Karpas-422 (cell line): Measurements from ENCODE around the gene CPED1. TPM values are rescaled to one million over a fixed set of nuclear protein-coding genes. Genes with fewer than 3 reads are reported as not detected.

Experiments
- DNase-seq: peaks from one replicate; pipeline ENCODE4 v3.0.0-alpha.2; 2015
- H2AFZ ChIP-seq: fragments of 200-600 bp; sonication (generic); 2 replicates; pipeline ENCODE4 v1.6.1; 2014; ENCODE audit warnings: antibody characterized with exemption, low read length, mixed read lengths
- H3K27ac ChIP-seq: fragments of 200-600 bp; sonication (generic); 2 replicates; pipeline ENCODE4 v1.5.1; 2014; ENCODE audit warnings: mild to moderate bottlenecking, low read length, moderate library complexity
- H3K27me3 ChIP-seq: fragments of 200-600 bp; sonication (generic); 2 replicates; pipeline ENCODE4 v1.6.1; 2014; ENCODE audit warnings: low read length, mixed read lengths
- H3K36me3 ChIP-seq: fragments of 200-600 bp; sonication (generic); 2 replicates; pipeline ENCODE4 v1.6.1; 2014; ENCODE audit warnings: low read length, mixed read lengths; ENCODE audit not compliant: insufficient read depth
- H3K4me1 ChIP-seq: fragments of 200-600 bp; sonication (generic); 2 replicates; pipeline ENCODE4 v1.6.1; 2014; ENCODE audit warnings: mild to moderate bottlenecking, low read length, mixed read lengths
- H3K4me2 ChIP-seq: fragments of 200-600 bp; sonication (generic); 2 replicates; pipeline ENCODE4 v1.6.1; 2014; ENCODE audit warnings: low read length, low read depth, mild to moderate bottlenecking; ENCODE audit not compliant: poor library complexity, severe bottlenecking
- H3K4me3 ChIP-seq: fragments of 200-600 bp; sonication (generic); 2 replicates; pipeline ENCODE4 v1.5.1; 2014; ENCODE audit warnings: mild to moderate bottlenecking, antibody characterized with exemption, low read length, mixed read lengths
- H3K79me2 ChIP-seq: fragments of 200-600 bp; sonication (generic); 2 replicates; pipeline ENCODE4 v1.6.1; 2014; ENCODE audit warnings: mild to moderate bottlenecking, low read length, mixed read lengths
- H3K9ac ChIP-seq: fragments of 200-600 bp; sonication (generic); 2 replicates; pipeline ENCODE4 v1.6.0; 2014; ENCODE audit warnings: low read length
- H3K9me2 ChIP-seq: fragments of 200-600 bp; sonication (generic), shearing (Covaris generic); replicated peaks from 2 replicates; pipeline ENCODE4 v1.6.0; 2014; ENCODE audit warnings: mild to moderate bottlenecking, low read length, moderate library complexity; ENCODE audit not compliant: insufficient read depth
- H3K9me3 ChIP-seq: fragments of 300-700, 200-600 bp; sonication (generic); 2 replicates; pipeline ENCODE4 v1.6.1; 2014; ENCODE audit warnings: low read length, mixed read lengths
- H4K20me1 ChIP-seq: fragments of 200-600 bp; sonication (generic); 2 replicates; pipeline ENCODE4 v1.6.1; 2014; ENCODE audit warnings: mild to moderate bottlenecking, antibody characterized with exemption, low read length, low read depth; ENCODE audit not compliant: insufficient read depth
- total RNA-seq: library from RNA; depleted of rRNA; stranded (reverse); fragments of >200 nt; shearing (Covaris generic); gene quantifications from 2 replicates; pipeline ENCODE4 v1.2.3, GENCODE V29; 2014; ENCODE audit warnings: low replicate concordance

CPED1 gene
- total RNA-seq, 1 experiment from 2014 or later = 0.04 TPM

DNA sequence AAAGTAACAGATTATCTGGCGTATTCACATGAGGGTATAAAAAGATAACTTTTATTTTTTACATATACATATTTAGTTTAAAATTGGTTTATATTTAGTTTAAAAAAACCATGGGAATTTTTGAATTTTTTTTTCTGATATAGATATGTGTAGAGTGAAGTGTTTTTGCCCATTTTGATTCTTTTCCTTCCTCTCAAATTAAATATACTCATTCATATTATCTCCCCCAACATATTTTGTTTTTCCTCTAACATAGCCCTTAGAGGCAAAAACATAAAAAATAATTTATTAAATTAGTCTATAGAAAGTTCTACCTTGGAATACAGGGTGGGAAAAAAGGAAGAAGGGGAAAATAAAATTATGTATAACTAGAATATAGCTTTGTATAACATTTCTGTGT lies 137.7 kb downstream of the CPED1 start:
- no peaks in the 10 kb centered on the region for H3K79me2 ChIP-seq
- H3K4me3 ChIP-seq = no peak overlapping the region
- no peaks in the 10 kb centered on the region for H3K4me1 ChIP-seq
- H3K27me3 ChIP-seq = no peaks in the 10 kb centered on the region
- H3K9me3 ChIP-seq = no peaks in the 10 kb centered on the region
- no peaks in the 10 kb centered on the region for H3K9me2 ChIP-seq
- no peaks in the 10 kb centered on the region for H4K20me1 ChIP-seq
- H3K36me3 ChIP-seq = no peaks in the 10 kb centered on the region
- no peak overlapping the region for H2AFZ ChIP-seq
- no peak overlapping the region for H3K9ac ChIP-seq
- H3K4me2 ChIP-seq = no peak overlapping the region
- no peak for DNase-seq
- H3K27ac ChIP-seq = no peak overlapping the region

DNA sequence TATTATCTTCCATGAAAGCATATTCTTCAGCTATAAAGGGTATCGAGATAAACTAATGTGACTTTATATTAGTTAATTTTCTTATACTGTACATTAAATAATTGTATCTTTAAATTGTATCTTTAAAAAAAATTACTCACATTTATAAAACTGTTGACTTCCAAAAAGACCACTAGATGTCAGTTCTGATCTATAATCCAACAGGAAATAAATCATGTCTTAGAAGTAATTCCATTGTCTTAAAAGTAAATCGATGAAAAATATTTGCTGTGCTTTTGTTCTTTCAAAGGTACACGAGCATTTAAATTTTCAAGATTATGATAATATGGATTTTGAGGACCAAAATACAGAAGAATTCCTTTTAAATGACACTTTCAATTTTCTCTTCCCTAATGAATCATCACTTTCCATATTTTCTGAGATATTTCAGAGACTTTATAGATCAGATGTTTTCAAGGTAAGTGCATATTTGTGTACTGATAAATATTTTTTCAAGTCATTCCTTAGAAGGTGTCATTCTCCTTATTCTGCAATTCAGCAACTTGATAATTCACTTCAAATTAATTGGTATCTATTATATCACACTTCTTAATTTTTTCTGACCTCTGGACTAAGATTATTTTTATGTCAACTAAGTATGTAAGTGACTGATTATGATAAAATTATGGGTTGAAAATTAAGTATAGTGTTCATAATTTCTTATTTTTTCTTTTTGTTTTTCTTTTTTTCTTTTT lies 138.5 kb downstream of the CPED1 start:
- no peak overlapping the region for H3K4me3 ChIP-seq
- H4K20me1 ChIP-seq = no peaks in the 10 kb centered on the region
- H3K27me3 ChIP-seq = no peaks in the 10 kb centered on the region
- H3K4me2 ChIP-seq = no peak overlapping the region
- H3K9me3 ChIP-seq = no peaks in the 10 kb centered on the region
- no peak overlapping the region for H2AFZ ChIP-seq
- H3K9me2 ChIP-seq = no peaks in the 10 kb centered on the region
- H3K79me2 ChIP-seq = no peaks in the 10 kb centered on the region
- no peaks in the 10 kb centered on the region for H3K4me1 ChIP-seq
- no peak overlapping the region for H3K9ac ChIP-seq
- DNase-seq = peak; percentile 53
- no peaks in the 10 kb centered on the region for H3K36me3 ChIP-seq
- H3K27ac ChIP-seq = no peak overlapping the region

DNA sequence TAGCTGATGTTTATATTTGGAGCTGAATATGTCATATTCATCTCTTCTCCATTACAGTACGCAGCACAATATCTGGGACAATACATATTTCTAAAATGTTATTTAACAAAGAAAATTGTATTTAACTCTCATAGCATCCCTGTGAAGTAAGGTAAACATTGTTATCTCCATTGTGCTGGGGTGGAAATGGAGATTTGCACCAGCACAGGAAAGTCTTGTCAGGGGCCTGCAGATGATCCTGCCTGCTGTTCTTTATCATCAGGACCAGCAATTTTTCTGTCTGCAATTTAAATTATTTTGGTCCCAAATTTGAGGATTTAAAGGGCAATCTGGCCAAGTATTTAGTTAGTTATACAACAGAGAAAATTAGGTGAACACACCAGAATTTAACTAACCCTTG lies 144.4 kb downstream of the CPED1 start:
- no peaks in the 10 kb centered on the region for H3K4me1 ChIP-seq
- H2AFZ ChIP-seq = no peak overlapping the region
- H3K4me2 ChIP-seq = no peak overlapping the region

DNA sequence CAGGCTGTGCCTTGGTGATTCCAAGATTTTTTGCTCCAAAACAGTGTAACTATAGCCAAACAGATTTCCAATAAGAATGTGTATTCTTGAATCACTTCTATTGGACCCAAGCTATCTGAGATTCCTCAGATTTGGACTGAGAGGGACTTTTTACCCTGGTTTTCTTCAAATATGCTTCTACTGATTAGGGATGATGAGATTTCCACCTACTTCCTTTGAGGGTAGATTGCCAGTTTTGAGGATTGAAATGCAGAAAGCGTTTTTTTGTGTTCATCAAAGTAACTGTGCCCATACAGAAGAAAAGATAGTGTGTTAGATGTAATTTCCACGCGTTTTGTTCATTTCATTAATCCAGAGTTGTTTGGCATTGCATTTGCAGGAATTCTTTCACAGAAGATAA lies 144.9 kb downstream of the CPED1 start:
- H3K27me3 ChIP-seq = no peaks in the 10 kb centered on the region
- H3K4me1 ChIP-seq = no peaks in the 10 kb centered on the region
- H3K27ac ChIP-seq = no peak overlapping the region
- no peak overlapping the region for H3K4me2 ChIP-seq
- H3K9ac ChIP-seq = no peak overlapping the region
- no peaks in the 10 kb centered on the region for H3K9me3 ChIP-seq
- no peak overlapping the region for H2AFZ ChIP-seq
- H4K20me1 ChIP-seq = no peaks in the 10 kb centered on the region
- H3K79me2 ChIP-seq = no peaks in the 10 kb centered on the region
- DNase-seq = no peak
- H3K9me2 ChIP-seq = no peaks in the 10 kb centered on the region
- H3K4me3 ChIP-seq = no peak overlapping the region
- no peaks in the 10 kb centered on the region for H3K36me3 ChIP-seq

More for the DNA sequence above, 144.4 kb downstream of the CPED1 start:
- Histone ChIP-seq H3K9me3 (no peaks in the 10 kb centered on the region), H3K9ac (no peak overlapping the region), H3K36me3 (no peaks in the 10 kb centered on the region), H3K9me2 (no peaks in the 10 kb centered on the region), H3K79me2 (no peaks in the 10 kb centered on the region), H3K27me3 (no peaks in the 10 kb centered on the region), H3K27ac (no peak overlapping the region), H4K20me1 (no peaks in the 10 kb centered on the region), H3K4me3 (no peak overlapping the region)
- no peak for DNase-seq

DNA sequence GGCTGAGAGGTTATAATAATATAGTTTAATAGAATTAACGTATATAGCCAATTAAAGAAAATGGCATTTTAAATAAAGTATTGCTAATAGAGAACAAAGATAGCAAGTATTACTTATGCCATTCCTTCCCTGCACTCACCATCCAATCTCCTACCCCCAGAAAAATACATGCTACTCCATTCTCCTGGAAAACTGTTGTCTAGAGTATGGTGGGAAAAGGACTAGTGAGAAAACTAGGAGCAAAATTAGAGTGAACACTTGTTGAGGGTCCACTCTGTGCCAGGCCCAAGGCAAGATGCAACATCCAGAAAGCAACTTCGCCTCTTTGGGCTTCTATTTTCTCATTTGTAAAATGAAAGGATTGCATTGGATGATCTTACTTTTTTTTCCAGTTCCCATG lies 149.1 kb downstream of the CPED1 start:
- Histone ChIP-seq H3K36me3 (no peaks in the 10 kb centered on the region), H4K20me1 (no peaks in the 10 kb centered on the region), H3K27ac (no peak overlapping the region), H3K4me1 (no peaks in the 10 kb centered on the region), H3K9ac (no peak overlapping the region), H2AFZ (no peak overlapping the region), H3K79me2 (no peaks in the 10 kb centered on the region), H3K27me3 (no peaks in the 10 kb centered on the region), H3K4me3 (no peak overlapping the region), H3K9me3 (no peaks in the 10 kb centered on the region), H3K9me2 (no peaks in the 10 kb centered on the region), H3K4me2 (no peak overlapping the region)
- DNase-seq = no peak

DNA sequence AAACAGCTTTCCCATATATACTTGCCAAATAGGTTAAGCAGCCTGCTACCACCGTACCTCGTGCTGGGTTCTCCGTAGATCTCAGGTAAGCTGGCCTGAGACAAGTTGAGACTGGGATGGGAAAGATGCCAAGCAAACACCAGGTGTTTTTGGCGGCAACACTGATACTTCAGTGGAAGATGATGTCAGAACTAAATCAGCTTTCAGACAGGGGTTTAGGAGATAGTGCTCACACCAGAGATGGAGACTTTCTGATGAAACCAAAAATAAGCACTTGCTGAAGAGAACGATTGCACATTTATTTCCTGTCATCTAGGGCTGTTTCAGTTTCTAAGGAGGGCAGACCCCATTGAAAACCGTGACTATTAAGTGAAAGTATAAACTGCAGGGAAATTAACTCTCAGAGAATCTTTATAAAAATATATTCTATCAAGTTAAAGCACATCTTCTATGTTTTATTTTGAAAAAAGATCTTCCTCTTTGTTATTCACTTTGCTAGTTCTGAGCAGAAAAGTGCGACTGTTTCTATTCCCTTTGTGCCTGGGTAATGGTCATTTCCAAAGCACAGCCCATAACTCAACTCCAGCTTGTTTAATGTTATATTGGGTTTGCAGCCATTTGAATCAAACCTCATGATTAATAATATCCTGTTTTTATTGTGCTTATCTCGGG lies 149.9 kb downstream of the CPED1 start:
- Histone ChIP-seq H3K36me3 (no peaks in the 10 kb centered on the region), H3K9ac (no peak overlapping the region; the same call in 1 of the 2 replicates), H4K20me1 (no peaks in the 10 kb centered on the region), H3K9me3 (no peaks in the 10 kb centered on the region), H3K4me1 (no peaks in the 10 kb centered on the region), H3K79me2 (no peaks in the 10 kb centered on the region), H3K4me2 (peak overlapping the region; percentile 18), H3K27me3 (no peaks in the 10 kb centered on the region), H3K27ac (no peak overlapping the region), H3K4me3 (no peak overlapping the region), H2AFZ (no peak overlapping the region), H3K9me2 (no peaks in the 10 kb centered on the region)
- DNase-seq = no peak

DNA sequence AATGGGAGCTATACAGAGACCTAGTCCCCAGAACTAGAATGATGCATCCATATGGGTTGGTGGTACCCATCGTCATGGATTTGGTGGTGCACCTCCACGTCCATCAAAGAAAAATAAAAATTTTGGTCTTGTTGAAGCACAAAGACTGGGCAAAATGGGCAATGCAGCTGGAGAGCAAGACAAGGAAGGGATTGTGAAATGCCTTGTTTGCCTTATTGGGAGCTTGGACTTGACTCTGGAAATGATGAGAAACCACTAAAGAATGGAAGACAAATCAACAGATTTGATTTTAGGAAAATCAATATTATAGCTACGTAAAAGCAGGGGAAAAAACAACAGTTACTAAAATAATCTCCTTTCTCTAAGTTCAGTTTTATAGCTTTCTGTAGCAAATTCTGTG lies 150.9 kb downstream of the CPED1 start:
- no peaks in the 10 kb centered on the region for H4K20me1 ChIP-seq
- no peak overlapping the region for H3K27ac ChIP-seq
- H2AFZ ChIP-seq = no peak overlapping the region
- H3K27me3 ChIP-seq = no peaks in the 10 kb centered on the region
- no peak for DNase-seq
- H3K4me3 ChIP-seq = no peak overlapping the region
- H3K9me2 ChIP-seq = no peaks in the 10 kb centered on the region
- no peaks in the 10 kb centered on the region for H3K4me1 ChIP-seq
- H3K9ac ChIP-seq = no peak overlapping the region
- no peaks in the 10 kb centered on the region for H3K36me3 ChIP-seq
- no peaks in the 10 kb centered on the region for H3K79me2 ChIP-seq
- no peak overlapping the region for H3K4me2 ChIP-seq
- no peaks in the 10 kb centered on the region for H3K9me3 ChIP-seq

DNA sequence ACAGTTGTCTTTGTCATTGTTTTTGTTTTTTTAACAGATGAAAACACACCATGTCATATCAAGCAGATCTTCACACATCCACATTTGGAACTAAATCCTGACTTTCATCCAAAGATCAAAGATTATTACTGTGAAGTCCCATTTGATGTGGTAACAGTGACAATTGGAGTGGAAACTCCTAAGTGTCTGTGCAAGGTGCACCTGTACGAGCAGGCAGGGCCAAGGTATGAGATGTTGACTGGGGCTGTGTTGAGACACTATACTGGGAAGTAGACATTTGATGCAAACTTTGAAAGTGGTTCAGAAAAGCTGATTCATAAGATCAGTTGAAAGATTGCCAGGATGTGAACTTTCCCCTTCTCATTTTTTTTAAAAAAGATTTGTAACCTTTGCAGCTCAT lies 152.3 kb downstream of the CPED1 start:
- no peaks in the 10 kb centered on the region for H3K9me2 ChIP-seq
- H3K9me3 ChIP-seq = no peaks in the 10 kb centered on the region
- H3K27ac ChIP-seq = no peak overlapping the region
- no peak overlapping the region for H3K4me3 ChIP-seq
- H3K79me2 ChIP-seq = no peaks in the 10 kb centered on the region
- no peaks in the 10 kb centered on the region for H4K20me1 ChIP-seq
- H3K36me3 ChIP-seq = no peaks in the 10 kb centered on the region
- H3K9ac ChIP-seq = no peak overlapping the region
- DNase-seq = no peak
- H2AFZ ChIP-seq = no peak overlapping the region
- H3K27me3 ChIP-seq = no peaks in the 10 kb centered on the region
- H3K4me1 ChIP-seq = no peaks in the 10 kb centered on the region
- no peak overlapping the region for H3K4me2 ChIP-seq
